Renal cortex interstitium (tissue), 11 donors: ENCODE data around the gene MLLT1. TPM values are rescaled to one million over a fixed set of nuclear protein-coding genes. Genes with fewer than 3 reads are reported as not detected.
A peak's percentile ranks its signal among the peaks of the same experiment; 100 is the strongest.

Source experiments
- DNase-seq, 11 donors: peaks; one replicate each; pipeline ENCODE4 v3.0.0-alpha.2; 2013; ENCODE audit warnings: low read depth in 9 of 11, low spot score in 4 of 11; ENCODE audit errors: extremely low read depth in 1 of 11
- polyA plus RNA-seq, 3 donors: library from polyadenylated mRNA; unstranded; fragments of 120-200 nt; gene quantifications; one replicate each; pipeline ENCODE4 v1.2.1, GENCODE V29; 2013; ENCODE audit not compliant: insufficient read length in 3 of 3

Gene MLLT1
- polyA plus RNA-seq, 3 donors = 70.2 to 116 (median 102) TPM

GRCh38 chr19:6217752-6218334 is 61.9 kb downstream of the MLLT1 start:
- no peak for DNase-seq

DNA sequence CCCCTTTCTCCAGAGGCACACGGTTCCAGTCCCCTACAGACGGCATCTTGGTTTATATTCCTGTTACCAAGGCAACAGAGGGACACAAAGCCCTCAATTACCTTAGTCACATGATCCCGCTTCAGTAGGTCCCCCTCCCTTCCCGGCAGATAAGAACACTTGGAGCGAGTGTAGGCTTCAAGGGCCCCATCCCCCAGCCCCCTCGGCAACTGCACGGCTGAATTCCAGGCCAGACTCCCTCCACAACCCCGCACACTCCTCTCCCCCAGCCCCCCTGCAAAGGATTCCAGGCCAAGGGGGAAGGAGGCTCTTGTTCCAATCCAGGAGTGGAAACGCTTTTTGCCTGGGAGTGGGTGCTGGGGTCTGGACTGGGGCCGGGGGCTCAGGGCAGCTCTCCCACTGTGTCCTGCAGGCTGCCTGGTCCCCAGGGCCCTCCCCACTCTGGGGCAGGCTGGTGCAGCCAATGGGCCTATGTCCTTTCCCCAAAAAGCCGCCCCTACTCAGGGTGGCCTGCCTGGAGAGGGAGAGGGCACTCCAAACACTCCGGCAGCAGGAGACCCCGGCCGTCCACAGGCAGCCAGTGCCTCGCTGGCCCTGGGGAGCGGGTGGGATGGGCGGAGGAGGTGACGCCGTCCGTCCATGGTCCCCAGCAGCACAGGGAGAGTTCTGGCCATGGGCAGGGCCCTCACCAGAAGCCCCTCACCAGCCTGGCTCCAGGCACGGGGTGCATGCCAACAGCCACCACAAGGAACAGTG is 62.6 kb downstream of the MLLT1 start:
- peak; percentile 78 to 96 (median 90) for DNase-seq

- no peak for DNase-seq
Observed at GRCh38 chr19:6216236-6216995, 63.4 kb downstream of the MLLT1 start.

DNA sequence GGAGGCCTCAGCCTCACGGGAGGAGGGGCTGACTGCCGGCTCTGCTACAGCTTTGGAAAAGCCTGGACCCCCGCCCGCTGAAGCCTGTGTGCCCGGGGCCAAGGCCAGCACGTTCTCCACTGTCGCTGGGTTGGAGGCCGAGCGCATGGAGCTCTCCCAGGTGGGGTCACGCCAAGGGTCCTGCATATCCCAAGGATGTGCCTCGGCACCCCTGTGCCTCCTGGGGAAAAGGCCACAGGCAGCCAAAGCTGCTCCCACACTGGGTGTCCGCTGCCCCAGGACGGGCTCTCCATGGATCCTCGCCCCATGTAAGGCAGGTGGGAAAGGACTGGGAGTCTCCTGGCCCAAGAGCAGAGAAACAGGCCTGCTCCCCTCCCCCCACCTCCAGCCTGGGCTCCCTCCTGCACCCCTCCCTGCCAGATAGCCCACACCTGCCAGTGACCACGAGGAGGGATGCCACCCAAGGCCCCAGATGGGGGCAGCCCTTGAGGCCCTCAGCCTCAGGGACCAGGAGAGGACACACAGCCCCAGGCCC is 64.0 kb downstream of the MLLT1 start:
- no peak for DNase-seq

DNA sequence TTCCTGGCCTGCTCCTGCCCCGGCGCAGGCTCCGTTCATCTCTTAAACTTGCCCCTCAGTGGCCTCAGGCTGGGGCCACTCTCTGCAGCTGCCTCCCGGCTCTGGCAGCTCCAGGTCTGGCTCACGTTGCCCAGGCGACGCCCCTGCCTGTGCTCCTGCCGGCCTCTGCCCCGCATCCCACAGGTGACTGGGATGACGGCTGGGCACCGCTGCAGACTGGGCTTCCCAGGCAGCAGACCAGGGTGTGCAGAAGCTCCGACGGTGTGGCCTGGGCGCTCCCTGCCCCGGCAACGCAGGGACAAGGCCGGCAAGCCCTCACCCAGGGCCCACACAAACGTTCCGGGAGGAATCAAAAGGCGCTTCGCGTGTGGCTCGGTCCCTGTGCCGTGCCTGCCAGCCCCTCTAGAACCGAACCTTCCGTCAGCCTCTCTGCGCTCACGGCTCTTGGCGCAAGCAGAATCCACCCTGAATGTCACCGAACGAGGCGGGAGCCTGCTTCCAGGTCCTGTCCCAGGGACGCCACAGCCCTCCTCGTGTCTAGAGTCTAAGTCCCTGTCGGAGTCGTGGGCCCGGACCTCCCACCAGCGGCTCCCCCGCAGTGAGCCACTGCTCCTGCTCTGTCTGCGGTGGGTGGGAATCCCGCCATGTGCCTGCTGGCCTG is 64.8 kb downstream of the MLLT1 start:
- DNase-seq = no peak

- no peak for DNase-seq
Observed at GRCh38 chr19:6213696-6214641, 65.8 kb downstream of the MLLT1 start.

GRCh38 chr19:6213266-6213595 is 66.5 kb downstream of the MLLT1 start:
- DNase-seq = no peak

DNA sequence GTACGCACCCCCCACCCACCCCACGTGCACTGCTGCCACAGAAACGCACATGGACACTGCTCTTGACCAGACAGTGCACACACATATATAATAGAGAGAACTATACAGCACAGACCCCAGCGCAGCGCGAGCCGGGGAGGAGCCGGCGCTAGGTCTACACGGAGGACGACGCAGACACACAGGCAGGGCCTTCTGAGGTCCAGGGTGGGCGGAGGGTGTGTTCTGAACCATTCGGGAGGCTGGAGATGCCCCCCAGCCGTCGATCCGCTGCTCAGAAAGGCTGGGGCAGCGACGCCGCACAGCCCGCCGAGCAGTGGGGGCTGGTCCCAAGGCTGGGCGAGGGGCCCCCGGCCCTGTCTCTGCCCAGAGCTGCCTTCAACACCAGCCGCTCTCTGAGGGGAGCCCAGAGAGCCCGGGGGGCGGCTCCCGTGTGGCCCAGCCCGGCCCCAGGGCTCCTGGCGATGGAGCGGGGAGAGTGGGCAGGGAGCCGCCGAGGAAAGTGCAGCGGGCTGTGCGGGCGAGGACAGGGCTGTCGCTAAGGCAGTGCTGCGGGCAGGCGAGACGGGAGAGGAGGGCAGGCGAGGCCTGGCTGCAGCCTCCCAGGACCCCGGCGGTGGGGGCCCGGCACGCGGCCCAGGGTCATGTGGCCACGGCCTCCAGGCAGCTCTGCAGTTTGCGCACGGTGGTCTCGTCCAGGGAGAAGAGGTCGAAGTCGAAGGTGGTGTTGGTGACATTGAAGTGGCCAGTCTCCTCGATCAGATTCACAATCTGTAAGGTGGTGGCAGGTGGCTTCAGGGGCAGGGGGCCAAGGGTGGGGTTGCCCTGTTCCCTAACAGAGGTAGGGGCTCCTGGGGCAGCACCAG is 67.1 kb downstream of the MLLT1 start:
- no peak for DNase-seq

- DNase-seq = no peak
Observed at GRCh38 chr19:6211632-6212402, 68.0 kb downstream of the MLLT1 start.

GRCh38 chr19:6210721-6211600 is 68.8 kb downstream of the MLLT1 start:
- DNase-seq = no peak

DNA sequence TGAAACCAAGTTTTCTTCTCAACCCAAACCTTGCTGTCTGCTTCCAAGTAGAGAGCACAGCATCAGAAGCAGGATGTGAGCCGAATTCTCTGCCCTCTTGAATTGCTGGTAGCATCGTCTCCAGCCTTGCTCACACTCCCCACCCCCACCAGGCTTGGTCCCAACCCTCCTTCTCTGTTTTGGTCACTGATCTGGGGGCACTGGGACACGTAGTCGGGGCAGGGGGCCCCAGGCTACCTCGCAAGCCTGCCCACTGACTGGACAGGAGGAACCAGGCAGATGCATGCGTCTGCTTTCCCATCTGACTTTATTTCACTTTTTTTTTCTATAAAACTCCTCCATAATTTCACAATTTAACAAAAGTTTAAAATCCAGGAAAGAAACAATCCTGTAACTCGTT is 69.7 kb downstream of the MLLT1 start:
- no peak for DNase-seq

GRCh38 chr19:6209680-6210079 is 70.1 kb downstream of the MLLT1 start:
- no peak for DNase-seq

DNA sequence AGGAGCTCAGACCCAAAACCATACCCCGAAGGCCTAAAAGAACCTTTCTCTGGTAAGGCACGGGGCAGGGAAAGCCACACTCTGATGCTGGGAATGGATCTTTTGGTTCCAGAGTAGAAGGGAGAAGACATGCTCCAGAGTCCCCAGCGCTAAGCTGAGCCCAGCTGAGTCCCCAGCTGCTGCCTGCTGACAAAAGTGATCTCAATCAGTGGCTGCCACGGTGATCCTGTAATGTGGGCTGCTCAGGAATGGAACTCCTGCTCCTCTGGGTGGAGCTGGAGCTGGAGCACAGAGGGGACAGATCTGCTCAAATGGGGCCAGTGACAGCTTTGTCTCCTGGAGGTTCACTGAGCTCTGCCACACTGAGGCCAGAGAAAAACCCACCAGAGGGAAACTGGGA is 70.5 kb downstream of the MLLT1 start:
- no peak for DNase-seq

- no peak for DNase-seq
Observed at GRCh38 chr19:6204866-6205723, 74.7 kb downstream of the MLLT1 start.

DNA sequence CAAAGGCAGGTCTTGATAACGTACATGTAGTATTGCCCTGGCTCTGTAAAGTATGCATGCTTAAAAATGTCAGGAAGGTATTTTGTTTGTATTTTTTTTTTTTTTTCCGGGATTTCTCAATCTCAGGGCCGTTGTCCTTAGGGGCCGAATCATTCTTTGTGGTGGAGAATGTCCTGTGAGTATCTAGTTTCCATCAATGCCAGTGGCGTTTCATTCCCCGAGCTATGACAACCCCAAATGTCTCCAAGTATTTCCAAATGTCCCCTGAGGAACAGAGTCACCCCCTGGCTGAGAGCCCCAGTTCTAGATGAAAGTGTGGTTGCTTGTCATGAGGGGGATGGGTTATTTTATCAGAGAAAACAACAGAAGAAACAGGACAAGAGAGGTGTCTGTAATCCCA is 75.6 kb downstream of the MLLT1 start:
- DNase-seq = no peak
